K562 (cell line): Measurements from ENCODE around the gene C4orf50. TPM values are rescaled to one million over a fixed set of nuclear protein-coding genes. Genes with fewer than 3 reads are reported as not detected.

Experiments used
- ATAC-seq: fragments of 200-7000 bp; cut with Tn5 transposase; 3 replicates; pipeline ENCODE4 v1.9.1; 2020; ENCODE audit warnings: moderate library complexity
- BruUV-seq: library from RNA; stranded (reverse); fragments of 400-500 nt; replicated peaks from 2 replicates; lab custom pipeline; 2021; lab: Mats Ljungman, UMichigan
- CTCF ChIA-PET: fragments of 300-600 bp; formaldehyde crosslinking; extraction: SDS; loops from one replicate; lab custom pipeline; 2021; ENCODE audit warnings: low intra/inter-chr PET ratio; lab: Yijun Ruan, JAX
- POLR2A ChIA-PET: fragments of 300-600, 350-650 bp; sonication (Branson Sonifier 250); formaldehyde crosslinking; extraction: SDS; loops from one replicate; lab custom pipeline; 2021; ENCODE audit warnings: antibody characterized with exemption, inconsistent platforms; lab: Yijun Ruan, JAX
- DNase-seq, 4 experiments: peaks; one replicate each; pipeline versions ENCODE4 v3.0.0 to v3.0.0-alpha.2; 2011 to 2018; ENCODE audit warnings: low spot score in 3 of 4, mixed read lengths in 3 of 4; ENCODE audit errors: extremely low read depth in 1 of 4
- FAIRE-seq: peaks from 2 replicates; lab custom pipeline; 2011; peaks lifted over from hg19 to GRCh38; lab: Jason Lieb, UNC
- H2AFZ ChIP-seq: 2 replicates; pipeline ENCODE4 v1.6.0; 2011; ENCODE audit warnings: low read depth, low read length, control low read depth, inconsistent platforms
- H3K27ac ChIP-seq: fragments of 200-600 bp; 3 replicates; pipeline ENCODE4 v1.8.0; 2011; ENCODE audit warnings: low read depth, mild to moderate bottlenecking, control low read depth, inconsistent platforms, low read length, moderate library complexity, mixed read lengths; ENCODE audit errors: extremely low read depth
- H3K27me3 ChIP-seq, 2 experiments: fragments of 300-600 bp in 1 of 2; 2 replicates in 1 of 2; 3 replicates in 1 of 2; pipeline versions ENCODE4 v1.6.0 to v1.8.0; 2011; ENCODE audit warnings: inconsistent platforms in 2 of 2, low read length in 2 of 2, mild to moderate bottlenecking in 1 of 2, mixed read lengths in 1 of 2, moderate library complexity in 1 of 2; ENCODE audit not compliant: control insufficient read depth in 2 of 2, insufficient read depth in 2 of 2
- H3K36me3 ChIP-seq: fragments of 300-600 bp; 3 replicates; pipeline ENCODE4 v1.8.0; 2011; ENCODE audit warnings: mild to moderate bottlenecking, low read length, inconsistent platforms; ENCODE audit not compliant: control insufficient read depth, insufficient read depth
- H3K4me1 ChIP-seq, 2 experiments: fragments of 200-600 bp in 1 of 2; replicated peaks in 1 of 2; 2 replicates in 1 of 2; 3 replicates in 1 of 2; pipeline versions ENCODE4 v1.5.1 to v1.8.0; 2011; ENCODE audit warnings: inconsistent platforms in 2 of 2, low read length in 2 of 2, mild to moderate bottlenecking in 1 of 2, mixed read lengths in 1 of 2, moderate library complexity in 1 of 2; ENCODE audit not compliant: control insufficient read depth in 2 of 2, insufficient read depth in 2 of 2
- H3K4me2 ChIP-seq: 2 replicates; pipeline ENCODE4 v1.6.1; 2011; ENCODE audit warnings: low read length, control low read depth, inconsistent platforms, mixed read lengths; ENCODE audit not compliant: insufficient read depth
- H3K4me3 ChIP-seq: fragments of 200-600 bp; sonication (generic), shearing (Covaris generic); 2 replicates; pipeline ENCODE4 v1.5.1; 2016; ENCODE audit warnings: control low read depth, inconsistent platforms
- H3K79me2 ChIP-seq: fragments of 200-600 bp; 3 replicates; pipeline ENCODE4 v1.8.0; 2011; ENCODE audit warnings: low read length, inconsistent platforms; ENCODE audit not compliant: control insufficient read depth, insufficient read depth
- H3K9ac ChIP-seq, 2 experiments: 2 replicates each; pipeline versions ENCODE4 v1.6.0 to v1.6.1; 2011; ENCODE audit warnings: low read depth in 2 of 2, low read length in 2 of 2, control low read depth in 1 of 2, inconsistent platforms in 1 of 2, mild to moderate bottlenecking in 1 of 2, mixed read lengths in 1 of 2; ENCODE audit not compliant: insufficient read depth in 1 of 2
- H3K9me1 ChIP-seq: one replicate; pipeline ENCODE4 v1.6.0; 2011; ENCODE audit warnings: inconsistent platforms, mild to moderate bottlenecking, low read length, moderate library complexity; ENCODE audit not compliant: control insufficient read depth, insufficient read depth
- H3K9me3 ChIP-seq: replicated peaks from 2 replicates; pipeline ENCODE4 v1.5.1; 2011; ENCODE audit warnings: low read depth, low read length, inconsistent platforms; ENCODE audit not compliant: control insufficient read depth, insufficient read depth
- H4K20me1 ChIP-seq: replicated peaks from 2 replicates; pipeline ENCODE4 v1.6.1; 2011; ENCODE audit warnings: low read length, inconsistent platforms, mixed read lengths; ENCODE audit not compliant: control insufficient read depth, insufficient read depth
- ARID2 ChIP-seq: fragments of 450-650 bp; IDR thresholded peaks from 2 replicates; pipeline ENCODE4 v1.6.1; 2017; ENCODE audit warnings: antibody characterized with exemption, mild to moderate bottlenecking
- CREBBP ChIP-seq: IDR thresholded peaks from one replicate; pipeline ENCODE4 v1.6.1; 2012; ENCODE audit warnings: low read depth, mild to moderate bottlenecking, control low read depth, inconsistent platforms, low read length
- HDAC3 ChIP-seq: fragments of 450-650 bp; IDR thresholded peaks from 2 replicates; pipeline ENCODE4 v1.6.1; 2018; ENCODE audit warnings: borderline replicate concordance, mild to moderate bottlenecking, moderate library complexity; ENCODE audit not compliant: partially characterized antibody
- JUNB ChIP-seq: fragments of 450-650 bp; formaldehyde crosslinking; conservative IDR thresholded peaks from 2 replicates; pipeline ENCODE4 v1.4.0; 2020; ENCODE audit warnings: mild to moderate bottlenecking
- KLF13 ChIP-seq: fragments of 450-650 bp; IDR thresholded peaks from 2 replicates; pipeline ENCODE4 v1.6.1; 2016; ENCODE audit warnings: missing genetic modification characterization, low read depth, mild to moderate bottlenecking, missing compliant biosample characterization, moderate library complexity, borderline replicate concordance
- MCM7 ChIP-seq, 2 experiments: fragments of 450-650 bp; IDR thresholded peaks; 2 replicates each; pipeline ENCODE4 v1.6.1; 2016 to 2018
- NFXL1 ChIP-seq: fragments of 450-650 bp; formaldehyde crosslinking; IDR thresholded peaks from 2 replicates; pipeline ENCODE4 v1.4.0; 2021; ENCODE audit warnings: mild to moderate bottlenecking
- NKRF ChIP-seq: fragments of 450-650 bp; IDR thresholded peaks from 2 replicates; pipeline ENCODE4 v1.6.1; 2016; ENCODE audit warnings: borderline replicate concordance
- RBM14 ChIP-seq: fragments of 200-400 bp; formaldehyde crosslinking; IDR thresholded peaks from 2 replicates; pipeline ENCODE4 v1.6.1; 2018; ENCODE audit warnings: low read depth, mild to moderate bottlenecking, low read length, moderate library complexity, borderline replicate concordance; ENCODE audit not compliant: insufficient read depth
- ZBTB9 ChIP-seq: fragments of 450-650 bp; formaldehyde crosslinking; IDR thresholded peaks from 2 replicates; pipeline ENCODE4 v1.4.0; 2020; ENCODE audit warnings: mild to moderate bottlenecking, moderate library complexity
- ZKSCAN8 ChIP-seq: fragments of 200-800 bp; sonication (Bioruptor generic); IDR thresholded peaks from 2 replicates; pipeline ENCODE4 v1.6.1; 2016; ENCODE audit warnings: missing genetic modification characterization, missing compliant biosample characterization
- ZNF324 ChIP-seq: fragments of 250-450 bp; sonication (Bioruptor Pico); IDR thresholded peaks from 2 replicates; pipeline ENCODE4 v1.4.0; 2020; ENCODE audit warnings: mild to moderate bottlenecking
- ZNF644 ChIP-seq: fragments of 200-800 bp; sonication (Bioruptor generic); IDR thresholded peaks from 2 replicates; pipeline ENCODE4 v1.6.1; 2016; ENCODE audit warnings: low read depth, missing genetic modification characterization, missing compliant biosample characterization
- ZSCAN29 ChIP-seq: fragments of 450-650 bp; IDR thresholded peaks from 2 replicates; pipeline ENCODE4 v1.6.1; 2017
- WGBS: fragments of 100-300 bp; shearing (Covaris generic); methylation state at CpG from one replicate; pipeline ENCODE4 v1.1.6; 2016; ENCODE audit warnings: low coverage, mixed read lengths; ENCODE audit not compliant: insufficient coverage; ENCODE audit errors: missing lambda C conversion rate; 5-methylcytosine and 5-hydroxymethylcytosine counted together
- in situ Hi-C: fragments of 300-500 bp; cut with MboI; formaldehyde crosslinking; loops from 4 replicates; pipeline ENCODE4 v1.15.0; 2018; ENCODE audit warnings: inconsistent platforms, mixed read lengths
- intact Hi-C: fragments of 100-400 bp; cut with micrococcal nuclease; formaldehyde crosslinking; loops from 2 replicates; pipeline ENCODE4 v1.14.2; 2022
- polyA plus RNA-seq, 8 experiments: library from polyadenylated mRNA; depleted of rRNA in 4 of 8; stranded (reverse) in 5 of 8; unstranded in 3 of 8; fragments of >200 nt; fragmentation: Nextera tagmentation in 2 of 8; fragmentation: Illumina TruSeq in 1 of 8; extraction: Ambion mirVana in 2 of 8; extraction: Trizol in 1 of 8; gene quantifications; 2 replicates each; pipeline versions ENCODE4 v1.2.1 to v1.2.3, GENCODE V29; 2011 to 2014; ENCODE audit warnings: inconsistent platforms in 1 of 8, missing spikeins in 1 of 8
- total RNA-seq, 7 experiments: library from RNA; depleted of rRNA in 6 of 7; stranded (reverse); fragments of >200 nt in 6 of 7; fragmentation: Illumina TruSeq in 2 of 7; extraction: Trizol in 2 of 7; gene quantifications; 2 replicates each; pipeline versions ENCODE4 v1.2.1 to v1.2.3, GENCODE V29; 2011 to 2021; ENCODE audit warnings: low replicate concordance in 1 of 7

Gene C4orf50
- total and polyA plus RNA-seq, 9 of the 15 experiments (the other 6 are each of a cell fraction or from before 2014, with no cell fraction given), result not detected

GRCh38 chr4:5921101-5921980, 96.9 kb downstream of the C4orf50 start:
- DNase-seq, result no peak
- Histone ChIP-seq H3K27me3 (peaks cover 0 to 14% of the 10 kb centered on the region in 2 experiments; a peak in 2 of 5 replicates), H2AFZ (no peak overlapping the region), H4K20me1 (no peaks in the 10 kb centered on the region), H3K27ac (no peak overlapping the region), H3K4me3 (no peak overlapping the region), H3K36me3 (no peaks in the 10 kb centered on the region), H3K9me3 (no peaks in the 10 kb centered on the region), H3K4me2 (no peak overlapping the region), H3K9ac (no peak overlapping the region), H3K9me1 (no peaks in the 10 kb centered on the region), H3K79me2 (no peaks in the 10 kb centered on the region), H3K4me1 (no peaks in the 10 kb centered on the region)
- intact Hi-C loops (no loop called here), in situ Hi-C loops (no loop called here)
- ChIA-PET POLR2A (no interaction called here), CTCF (no interaction called here)
- no peak for FAIRE-seq
- WGBS, result under 1% methylated on average over 15 of the region's 16 CpGs
- no TSS peak for BruUV-seq
- no peak for ATAC-seq
- no peak for TF ChIP-seq NFXL1 (CRISPR knock-in tag)
- no peak for TF ChIP-seq KLF13 (tag)
- no peak for TF ChIP-seq ZBTB9 (CRISPR knock-in tag)
- TF ChIP-seq CREBBP, result no peak
- no peak for TF ChIP-seq ARID2
- TF ChIP-seq JUNB, result no peak
- TF ChIP-seq RBM14, result no peak
- no peak for TF ChIP-seq HDAC3
- TF ChIP-seq ZSCAN29, result no peak
- TF ChIP-seq ZKSCAN8 (CRISPR knock-in tag), result no peak
- no peak for TF ChIP-seq ZNF644
- no peak for TF ChIP-seq ZNF324 (CRISPR knock-in tag)
- no peak for TF ChIP-seq MCM7 (IDR thresholded peaks at IDR 0.05)
- TF ChIP-seq NKRF, result no peak
